HG02981 (cell line): Measurements from ENCODE around the gene CDH2.

Source experiments
- ATAC-seq: cut with Tn5 transposase; IDR thresholded peaks from one replicate; pipeline ENCODE4 v1.9.1; 2021; ENCODE audit warnings: mild to moderate bottlenecking, moderate library complexity; ENCODE audit not compliant: unreplicated experiment

Gene CDH2

GRCh38 chr18:28003451-28003850 is 173.5 kb downstream of the CDH2 start:
- ATAC-seq, result no peak

GRCh38 chr18:28002841-28003240 is 174.1 kb downstream of the CDH2 start:
- no peak for ATAC-seq

- ATAC-seq, result no peak
These were observed 180.1 kb downstream of the CDH2 start for GRCh38 chr18:27996801-27997272.

- no peak for ATAC-seq
These were observed 181.0 kb downstream of the CDH2 start for GRCh38 chr18:27995770-27996502.

- ATAC-seq, result no peak
These were observed 182.4 kb downstream of the CDH2 start for GRCh38 chr18:27994571-27994970.

- ATAC-seq, result no peak
These were observed 185.5 kb downstream of the CDH2 start for GRCh38 chr18:27991391-27991790.

- no peak for ATAC-seq
These were observed 191.1 kb downstream of the CDH2 start for GRCh38 chr18:27985832-27986231.

GRCh38 chr18:27983780-27984179 is 193.2 kb downstream of the CDH2 start:
- ATAC-seq, result no peak

GRCh38 chr18:27976806-27977408 is 200.0 kb downstream of the CDH2 start:
- no peak for ATAC-seq

GRCh38 chr18:27970321-27970720 is 206.6 kb downstream of the CDH2 start:
- no peak for ATAC-seq

GRCh38 chr18:27969206-27969605 is 207.7 kb downstream of the CDH2 start:
- ATAC-seq, result no peak

- no peak for ATAC-seq
These were observed 208.8 kb downstream of the CDH2 start for GRCh38 chr18:27967913-27968824.

- ATAC-seq, result no peak
These were observed 210.0 kb downstream of the CDH2 start for GRCh38 chr18:27966881-27967280.

DNA sequence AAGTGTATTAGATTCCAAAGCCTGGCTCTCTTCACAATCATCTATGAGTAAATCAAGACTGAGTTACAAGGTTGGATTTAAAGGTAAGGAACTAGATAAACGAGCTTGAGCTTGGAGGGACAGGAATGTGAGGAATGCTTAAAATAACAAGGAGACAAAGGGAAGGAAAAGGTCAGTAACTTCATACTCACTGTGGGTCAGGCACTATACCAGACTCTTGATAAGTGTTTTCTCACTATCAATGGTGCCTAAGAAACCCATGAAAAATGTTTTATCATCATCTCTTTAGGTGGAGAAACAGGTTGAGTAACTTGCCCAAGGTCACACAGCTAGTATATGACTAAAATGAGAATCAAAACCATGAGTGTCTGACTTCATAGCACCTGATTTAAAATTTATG is 212.1 kb downstream of the CDH2 start:
- no peak for ATAC-seq

- ATAC-seq, result no peak
These were observed 217.8 kb downstream of the CDH2 start for GRCh38 chr18:27959101-27959500.

DNA sequence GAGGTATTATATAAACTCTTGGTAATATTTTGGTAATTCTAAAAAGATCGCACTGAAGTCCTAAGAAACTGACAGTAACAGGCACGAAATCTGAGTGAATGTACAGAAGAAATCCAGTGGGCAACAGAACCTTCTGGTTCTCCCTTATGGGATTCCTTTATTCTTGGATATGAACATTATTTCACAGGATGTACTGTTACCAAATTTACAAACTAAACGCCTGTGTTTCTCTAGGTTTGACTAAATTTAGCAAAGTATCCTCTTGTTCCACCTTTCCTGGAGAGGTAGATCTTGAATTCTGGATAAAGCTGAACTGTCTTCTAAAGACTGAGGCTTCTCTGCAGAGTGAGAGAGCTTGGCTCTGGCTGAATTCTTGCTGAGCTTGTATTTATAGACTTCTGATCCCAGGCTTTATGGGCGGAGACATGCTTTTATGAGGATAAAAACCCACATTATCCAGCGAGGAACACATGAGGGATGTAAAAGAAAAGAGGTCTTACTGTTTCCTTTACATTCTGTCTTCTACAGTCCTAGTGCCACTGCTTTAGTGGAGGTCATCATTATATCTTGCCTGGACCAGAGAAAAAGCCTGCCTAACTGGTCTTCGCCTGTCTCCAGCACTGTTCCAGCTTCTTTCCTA is 220.8 kb downstream of the CDH2 start:
- ATAC-seq, result no peak

DNA sequence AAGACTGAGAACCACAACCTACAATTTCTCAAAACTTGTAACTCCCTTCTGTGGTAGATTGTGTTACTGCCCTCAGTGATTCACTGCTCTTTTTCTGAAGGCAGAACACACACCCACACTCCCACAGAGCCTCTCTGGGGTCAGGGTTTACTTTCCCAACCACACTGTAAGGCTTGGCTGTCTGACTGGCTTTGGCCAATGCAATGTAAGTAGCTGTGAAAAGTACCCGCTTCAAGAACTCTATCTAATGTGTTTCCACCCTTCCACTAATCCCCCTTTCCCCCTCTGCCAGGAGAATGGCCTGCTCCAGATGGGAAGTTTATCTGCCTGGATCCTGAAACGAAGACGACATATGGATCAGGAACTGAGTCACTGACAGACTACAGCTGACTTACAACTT is 222.7 kb downstream of the CDH2 start:
- no peak for ATAC-seq

GRCh38 chr18:27952741-27953140 is 224.2 kb downstream of the CDH2 start:
- ATAC-seq, result no peak

- ATAC-seq, result no peak
These were observed 226.2 kb downstream of the CDH2 start for GRCh38 chr18:27950648-27951228.

- ATAC-seq, result no peak
These were observed 227.9 kb downstream of the CDH2 start for GRCh38 chr18:27948986-27949385.

GRCh38 chr18:27942706-27943105 is 234.2 kb downstream of the CDH2 start:
- ATAC-seq, result no peak
